ENCODE data around the gene MYOCOS. TPM values are rescaled to one million over a fixed set of nuclear protein-coding genes. Genes with fewer than 3 reads are reported as not detected.

Gene MYOCOS
- total and polyA plus RNA-seq, 9 of the 15 experiments (the other 6 are each of a cell fraction or from before 2014, with no cell fraction given) = 0.07 TPM; not detected in 7

DNA sequence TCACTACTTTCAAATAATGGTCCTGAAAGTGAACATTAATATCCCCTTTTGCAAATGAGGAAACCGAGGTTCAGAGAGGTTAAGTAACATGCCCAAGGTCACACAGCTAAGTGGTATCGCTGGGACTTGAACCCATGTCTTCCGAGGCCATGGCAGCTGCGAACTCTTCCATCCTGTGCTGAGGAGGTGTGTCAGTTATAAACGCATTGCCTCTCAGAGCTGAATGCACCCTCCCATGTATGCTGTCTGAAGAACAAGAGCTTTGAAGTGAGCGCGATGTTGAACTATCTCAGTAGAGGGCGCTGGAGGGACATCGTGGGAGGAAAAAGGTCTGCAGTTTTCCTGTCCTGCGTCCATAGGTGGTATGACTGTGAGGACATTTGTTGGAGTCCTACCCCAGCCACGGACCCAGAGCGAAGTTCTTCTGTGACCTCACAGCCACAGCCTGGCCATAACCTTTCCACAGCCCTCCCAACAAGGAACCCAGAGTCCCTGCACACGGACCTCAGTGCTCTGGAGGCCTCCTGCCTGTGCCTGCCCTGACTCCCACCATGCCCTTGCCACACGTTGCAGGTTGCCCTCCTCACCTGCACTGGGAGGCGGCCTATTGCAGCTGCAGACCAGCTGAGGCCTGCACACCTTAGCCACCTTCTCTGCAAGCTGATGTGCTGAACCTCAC lies 22.9 kb downstream of the MYOCOS start (continued):
- TF ChIP-seq REST (IDR thresholded peaks at IDR 0.05; ENCODE audit: borderline replicate concordance) (peak; percentile 78), REST (CRISPR knock-in tag; IDR thresholded peaks at IDR 0.05; ENCODE audit: low read depth) (no peak), TEAD1 (CRISPR knock-in tag; IDR thresholded peaks at IDR 0.05) (0 out of 4 replicates have a peak, but pooled peaks of 1 of the 2 experiments have one; percentile 48), SIRT6 (IDR thresholded peaks at IDR 0.05; ENCODE audit: low read depth, low read length) (no peak), MTA3 (IDR thresholded peaks at IDR 0.05; ENCODE audit: borderline replicate concordance) (no peak), ZFP36 (IDR thresholded peaks at IDR 0.05; ENCODE audit: low read depth, low read length, partially characterized antibody) (peak; percentile 94), STAG1 (CRISPR knock-in tag; IDR thresholded peaks at IDR 0.05; ENCODE audit: borderline replicate concordance) (peak; percentile 81), CHD4 (IDR thresholded peaks at IDR 0.05; ENCODE audit: insufficient read depth, insufficient replicate concordance, low read depth, low read length, poor library complexity, severe bottlenecking) (peak; percentile 94), ATF1 (CRISPR knock-in tag; IDR thresholded peaks at IDR 0.05) (no peak), ATF1 (tag; IDR thresholded peaks at IDR 0.05) (peak; percentile 46; the same call in 1 of the 2 replicates), CREB1 (IDR thresholded peaks at IDR 0.05) (no peak), CREB1 (CRISPR knock-in tag; IDR thresholded peaks at IDR 0.05) (peak; percentile 38; the same call in 1 of the 2 replicates), RB1 (IDR thresholded peaks at IDR 0.05; ENCODE audit: low read depth) (peak; percentile 73; the same call in 1 of the 2 replicates), SMARCA5 (IDR thresholded peaks at IDR 0.05) (peak; percentile 92), CC2D1A (IDR thresholded peaks at IDR 0.05) (peak; percentile 59; the same call in 1 of the 2 replicates), SMC3 (conservative IDR thresholded peaks at IDR 0.05; ENCODE audit: insufficient read depth, low read depth, low read length) (peak; percentile 89), HDAC2 (IDR thresholded peaks at IDR 0.05) (peak; percentile 93), RCOR1 (IDR thresholded peaks at IDR 0.05; ENCODE audit: borderline replicate concordance in 1 of 2, low read depth in 2 of 2, low read length in 2 of 2) (peak; percentile 60 to 79; a peak in 3 of 4 replicates), ZNF668 (CRISPR knock-in tag; IDR thresholded peaks at IDR 0.05) (no peak), MTA1 (IDR thresholded peaks at IDR 0.05; ENCODE audit: borderline replicate concordance) (no peak), HDGF (IDR thresholded peaks at IDR 0.05) (0 out of 2 replicates have a peak, but pooled peaks have one; percentile 41), PTBP1 (IDR thresholded peaks at IDR 0.05; ENCODE audit: low read depth, low read length) (0 out of 2 replicates have a peak, but pooled peaks have one; percentile 80)
